Endothelial cell of umbilical vein (primary cell): Measurements from ENCODE around the gene C5orf24.

Experiments
- CTCF ChIP-seq, 2 donors: IDR thresholded peaks; 1 replicate in 1 of 2; 2 replicates in 1 of 2; pipeline ENCODE4 v1.5.1; 2011; ENCODE audit warnings: low read length in 2 of 2, mild to moderate bottlenecking in 2 of 2, moderate library complexity in 2 of 2, control low read depth in 1 of 2, inconsistent platforms in 1 of 2, low read depth in 1 of 2; ENCODE audit not compliant: insufficient read depth in 1 of 2; ENCODE audit errors: extremely low read depth in 1 of 2
- EZH2 ChIP-seq: IDR thresholded peaks from 2 replicates; pipeline ENCODE4 v1.6.1; 2012; ENCODE audit warnings: borderline replicate concordance, low read depth, mild to moderate bottlenecking, moderate library complexity, low read length, inconsistent platforms; ENCODE audit not compliant: severe bottlenecking
- FOS ChIP-seq: IDR thresholded peaks from 2 replicates; pipeline ENCODE4 v1.6.1; 2011; ENCODE audit warnings: mild to moderate bottlenecking, low read length, moderate library complexity, borderline replicate concordance; ENCODE audit not compliant: insufficient read depth
- MAX ChIP-seq: IDR thresholded peaks from 2 replicates; pipeline ENCODE4 v1.6.1; 2011; ENCODE audit not compliant: insufficient read depth, insufficient read length
- MYC ChIP-seq: IDR thresholded peaks from one replicate; pipeline ENCODE4 v1.6.1; 2011; ENCODE audit warnings: mild to moderate bottlenecking, low read depth, low read length
- POLR2A ChIP-seq: IDR thresholded peaks from 2 replicates; pipeline ENCODE4 v1.6.1; 2012; ENCODE audit warnings: low read depth, mild to moderate bottlenecking, control low read depth, low read length

GRCh38 chr5:134891473-134891872 is 45.7 kb downstream of the C5orf24 start:
- TF ChIP-seq CTCF (IDR thresholded peaks at IDR 0.05; ENCODE audit: extremely low read depth in 1 of 2, insufficient read depth in 1 of 2, low read depth in 1 of 2, low read length in 2 of 2) = no peak
- no peak for TF ChIP-seq POLR2A
- TF ChIP-seq FOS = no peak
- TF ChIP-seq EZH2 = no peak
- TF ChIP-seq MAX = no peak
- TF ChIP-seq MYC = no peak
